Measurements from ENCODE around the gene BASP1. TPM values are rescaled to one million over a fixed set of nuclear protein-coding genes. Genes with fewer than 3 reads are reported as not detected.

The BASP1 gene
- polyA plus RNA-seq, 1 of the 3 experiments (the other 2 are of a cell fraction), result 107 TPM

DNA sequence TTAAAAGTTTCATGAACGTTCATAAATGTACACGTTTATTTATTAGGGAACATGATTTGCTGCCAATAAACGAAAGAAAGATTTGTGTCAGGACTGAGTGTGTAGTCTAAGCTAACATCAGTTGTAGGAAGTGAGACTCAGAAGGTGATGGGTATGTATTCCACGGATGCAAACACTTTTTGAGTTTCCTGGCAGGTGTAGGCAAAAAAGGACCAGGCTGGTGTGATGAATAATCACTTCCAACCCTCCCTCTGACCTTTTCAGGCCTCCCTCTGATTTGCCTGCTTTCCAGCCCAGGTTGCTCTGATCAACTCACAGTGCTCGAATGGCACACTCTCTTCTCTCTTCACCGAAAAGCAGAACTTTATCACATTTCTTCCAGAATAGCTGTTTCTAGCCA lies 51.8 kb downstream of the BASP1 start:
- no peak for DNase-seq
- no peak overlapping the region for H3K27ac ChIP-seq (ENCODE audit: low read depth in 2 of 2, low read length in 1 of 2)
- H3K36me3 ChIP-seq (replicated peaks in 1 of 2; ENCODE audit: control insufficient read depth in 1 of 2, insufficient read depth in 2 of 2, low read length in 1 of 2), result no peaks in the 10 kb centered on the region
- H3K79me2 ChIP-seq (ENCODE audit: insufficient read depth), result peaks cover 86% of the 10 kb centered on the region
- H3K9me2 ChIP-seq, result no peaks in the 10 kb centered on the region
- WGBS (ENCODE audit: low lambda C conversion rate), result 88% methylated on average over 6 of the region's 6 CpGs
- H3F3A ChIP-seq (replicated peaks; ENCODE audit: insufficient read depth), result no peaks in the 10 kb centered on the region
- CTCF ChIA-PET, result interaction anchor here (1.4 to 1.6 kb wide), 2 partner anchors 37 to 80 kb away, joined by 3 read pairs; no protein-coding TSS in a partner anchor
- H3K9ac ChIP-seq, result no peak overlapping the region
- H3K9me3 ChIP-seq, result no peaks in the 10 kb centered on the region
- H2AFZ ChIP-seq (ENCODE audit: low read depth), result no peak overlapping the region
- H3K4me3 ChIP-seq (ENCODE audit: low read depth in 2 of 2, low read length in 1 of 2), result no peak overlapping the region
- no peak overlapping the region for H3K4me2 ChIP-seq
- peaks cover 13% of the 10 kb centered on the region for H4K20me1 ChIP-seq (ENCODE audit: insufficient read depth)
- POLR2A ChIA-PET, result interaction anchor here (0.6 kb wide), 1 partner anchor 333 kb away, joined by 3 read pairs; the partner anchor contains the start of gene MYO10
- H3K27me3 ChIP-seq (ENCODE audit: insufficient read depth), result no peaks in the 10 kb centered on the region
- TF ChIP-seq FOXM1 (IDR thresholded peaks at IDR 0.05; ENCODE audit: low read depth), result no peak
- no peak for TF ChIP-seq POLR2AphosphoS5 (IDR thresholded peaks at IDR 0.05; ENCODE audit: low read depth, low read length)
- TF ChIP-seq RCOR1 (IDR thresholded peaks at IDR 0.05; ENCODE audit: low read length), result no peak
- no peak for TF ChIP-seq SMC3 (IDR thresholded peaks at IDR 0.05; ENCODE audit: low read depth, low read length)
- no peak for TF ChIP-seq CHD2 (IDR thresholded peaks at IDR 0.05; ENCODE audit: low read length, partially characterized antibody)
- no peak for TF ChIP-seq RXRA (IDR thresholded peaks at IDR 0.05; ENCODE audit: borderline replicate concordance, low read depth)
- TF ChIP-seq, protein P1, sequence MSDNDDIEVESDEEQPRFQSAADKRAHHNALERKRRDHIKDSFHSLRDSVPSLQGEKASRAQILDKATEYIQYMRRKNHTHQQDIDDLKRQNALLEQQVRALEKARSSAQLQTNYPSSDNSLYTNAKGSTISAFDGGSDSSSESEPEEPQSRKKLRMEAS (IDR thresholded peaks at IDR 0.05; ENCODE audit: low read depth), result no peak
- TF ChIP-seq MXI1 (IDR thresholded peaks at IDR 0.05; ENCODE audit: low read depth, low read length), result no peak
- TF ChIP-seq YY1 (IDR thresholded peaks at IDR 0.05; ENCODE audit: low read depth), result no peak
- no peak for TF ChIP-seq EZH2phosphoT487 (IDR thresholded peaks at IDR 0.05; ENCODE audit: borderline replicate concordance, low read depth)
- TF ChIP-seq GABPA (IDR thresholded peaks at IDR 0.05; ENCODE audit: low read depth), result no peak
- no peak for TF ChIP-seq USF2 (IDR thresholded peaks at IDR 0.05; ENCODE audit: borderline replicate concordance, low read depth, low read length)
- TF ChIP-seq FOSL2 (IDR thresholded peaks at IDR 0.05; ENCODE audit: borderline replicate concordance, low read depth), result no peak
- TF ChIP-seq JUND (IDR thresholded peaks at IDR 0.05), result no peak
- no peak for TF ChIP-seq TCF12 (IDR thresholded peaks at IDR 0.05)
- no peaks in the 10 kb centered on the region for H3K4me1 ChIP-seq (ENCODE audit: control insufficient read depth in 1 of 2, insufficient read depth in 2 of 2, low read depth in 1 of 2, low read length in 1 of 2)

GRCh38 chr5:17272111-17272510 lies 54.7 kb downstream of the BASP1 start:
- WGBS (ENCODE audit: low lambda C conversion rate), result 94% methylated on average over 3 of the region's 3 CpGs
- H3K4me3 ChIP-seq (ENCODE audit: low read depth in 2 of 2, low read length in 1 of 2), result no peak overlapping the region
- H2AFZ ChIP-seq (ENCODE audit: low read depth), result no peak overlapping the region
- H3K4me1 ChIP-seq (ENCODE audit: control insufficient read depth in 1 of 2, insufficient read depth in 2 of 2, low read depth in 1 of 2, low read length in 1 of 2), result no peaks in the 10 kb centered on the region
- no peaks in the 10 kb centered on the region for H3K27me3 ChIP-seq (ENCODE audit: insufficient read depth)
- H3K9me3 ChIP-seq, result no peaks in the 10 kb centered on the region
- peaks cover 13% of the 10 kb centered on the region for H4K20me1 ChIP-seq (ENCODE audit: insufficient read depth)
- no peak for DNase-seq
- POLR2A ChIA-PET, result no interaction called here
- CTCF ChIA-PET, result interaction anchor here (1.1 kb wide), 1 partner anchor 56 kb away, joined by 6 read pairs; no protein-coding TSS in a partner anchor
- H3F3A ChIP-seq (replicated peaks; ENCODE audit: insufficient read depth), result no peaks in the 10 kb centered on the region
- no peak for TF ChIP-seq NRF1 (IDR thresholded peaks at IDR 0.05; ENCODE audit: low read depth, low read length)
- no peak for TF ChIP-seq SIN3A (IDR thresholded peaks at IDR 0.05; ENCODE audit: borderline replicate concordance, low read depth, low read length)
- H3K4me2 ChIP-seq, result no peak overlapping the region
- no peaks in the 10 kb centered on the region for H3K9me2 ChIP-seq
- H3K79me2 ChIP-seq (ENCODE audit: insufficient read depth), result peaks cover 62% of the 10 kb centered on the region
- no peak overlapping the region for H3K27ac ChIP-seq (ENCODE audit: low read depth in 2 of 2, low read length in 1 of 2)
- no peak overlapping the region for H3K9ac ChIP-seq
- peaks cover 2 to 8% of the 10 kb centered on the region in 2 experiments for H3K36me3 ChIP-seq (replicated peaks in 1 of 2; ENCODE audit: control insufficient read depth in 1 of 2, insufficient read depth in 2 of 2, low read length in 1 of 2)
